ENCODE measurements around the gene MRC1.

MRC1 gene

GRCh38 chr10:17789396-17789795 lies 19.8 kb upstream of the MRC1 start:
- H3K4me1 ChIP-seq (ENCODE audit: control insufficient read depth, insufficient read depth, low read length) = no peaks in the 10 kb centered on the region
- POLR2A ChIA-PET = no interaction called here

GRCh38 chr10:17790651-17791050 lies 18.5 kb upstream of the MRC1 start:
- CTCF ChIA-PET = no interaction called here
- no peaks in the 10 kb centered on the region for H3K36me3 ChIP-seq (ENCODE audit: control insufficient read depth in 2 of 2, insufficient read depth in 1 of 2, low read length in 2 of 2)
- TF ChIP-seq, protein P1, sequence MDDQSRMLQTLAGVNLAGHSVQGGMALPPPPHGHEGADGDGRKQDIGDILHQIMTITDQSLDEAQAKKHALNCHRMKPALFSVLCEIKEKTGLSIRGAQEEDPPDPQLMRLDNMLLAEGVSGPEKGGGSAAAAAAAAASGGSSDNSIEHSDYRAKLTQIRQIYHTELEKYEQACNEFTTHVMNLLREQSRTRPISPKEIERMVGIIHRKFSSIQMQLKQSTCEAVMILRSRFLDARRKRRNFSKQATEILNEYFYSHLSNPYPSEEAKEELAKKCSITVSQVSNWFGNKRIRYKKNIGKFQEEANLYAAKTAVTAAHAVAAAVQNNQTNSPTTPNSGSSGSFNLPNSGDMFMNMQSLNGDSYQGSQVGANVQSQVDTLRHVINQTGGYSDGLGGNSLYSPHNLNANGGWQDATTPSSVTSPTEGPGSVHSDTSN (CRISPR knock-in tag; IDR thresholded peaks at IDR 0.05) = no peak
- TF ChIP-seq REPIN1 (tag by site-specific recombination; IDR thresholded peaks at IDR 0.05; ENCODE audit: low read depth) (no peak), KLF16 (tag by site-specific recombination; IDR thresholded peaks at IDR 0.05) (no peak), ZNF175 (tag by site-specific recombination; IDR thresholded peaks at IDR 0.05) (no peak), ZNF19 (tag by site-specific recombination; IDR thresholded peaks at IDR 0.05; ENCODE audit: low read depth) (no peak), ZNF121 (tag by site-specific recombination; IDR thresholded peaks at IDR 0.05) (no peak), ZSCAN16 (tag by site-specific recombination; IDR thresholded peaks at IDR 0.05) (no peak), ZNF202 (tag by site-specific recombination; IDR thresholded peaks at IDR 0.05; ENCODE audit: borderline replicate concordance) (no peak), ZNF16 (tag by site-specific recombination; IDR thresholded peaks at IDR 0.05; ENCODE audit: low read depth) (no peak), ZNF776 (tag by site-specific recombination; IDR thresholded peaks at IDR 0.05; ENCODE audit: borderline replicate concordance) (no peak), ZNF513 (tag by site-specific recombination; IDR thresholded peaks at IDR 0.05) (no peak), ZNF580 (tag by site-specific recombination; IDR thresholded peaks at IDR 0.05) (no peak), SCRT2 (tag by site-specific recombination; IDR thresholded peaks at IDR 0.05) (no peak), ZNF324 (tag by site-specific recombination; IDR thresholded peaks at IDR 0.05) (no peak), IKZF3 (tag by site-specific recombination; IDR thresholded peaks at IDR 0.05) (no peak), ZNF23 (tag by site-specific recombination; IDR thresholded peaks at IDR 0.05; ENCODE audit: borderline replicate concordance) (no peak)
- TF ChIP-seq, protein P2, sequence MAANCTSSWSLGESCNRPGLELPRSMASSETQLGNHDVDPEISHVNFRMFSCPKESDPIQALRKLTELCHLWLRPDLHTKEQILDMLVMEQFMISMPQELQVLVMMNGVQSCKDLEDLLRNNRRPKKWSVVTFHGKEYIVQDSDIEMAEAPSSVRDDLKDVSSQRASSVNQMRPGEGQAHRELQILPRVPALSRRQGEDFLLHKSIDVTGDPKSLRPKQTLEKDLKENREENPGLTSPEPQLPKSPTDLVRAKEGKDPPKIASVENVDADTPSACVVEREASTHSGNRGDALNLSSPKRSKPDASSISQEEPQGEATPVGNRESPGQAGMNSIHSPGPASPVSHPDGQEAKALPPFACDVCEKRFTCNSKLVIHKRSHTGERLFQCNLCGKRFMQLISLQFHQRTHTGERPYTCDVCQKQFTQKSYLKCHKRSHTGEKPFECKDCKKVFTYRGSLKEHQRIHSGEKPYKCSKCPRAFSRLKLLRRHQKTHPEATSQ (tag by site-specific recombination; IDR thresholded peaks at IDR 0.05) = no peak
- no peak overlapping the region for H3K4me3 ChIP-seq (ENCODE audit: low read depth, low read length)
- H3K27ac ChIP-seq (ENCODE audit: extremely low read depth, low read depth, low read length) = no peak overlapping the region
- H3K4me1 ChIP-seq (ENCODE audit: control insufficient read depth, insufficient read depth, low read length) = no peaks in the 10 kb centered on the region
- no peaks in the 10 kb centered on the region for H3K9me3 ChIP-seq (ENCODE audit: control insufficient read depth, insufficient read depth, low read depth, low read length)
- POLR2A ChIA-PET = no interaction called here

More at GRCh38 chr10:17789396-17789795, 19.8 kb upstream of the MRC1 start:
- CTCF ChIA-PET = interaction anchor here (0.9 kb wide), 1 partner anchor 9 kb away, joined by 3 read pairs; no protein-coding TSS in a partner anchor
- TF ChIP-seq ZNF394 (tag by site-specific recombination; IDR thresholded peaks at IDR 0.05; ENCODE audit: borderline replicate concordance) (no peak), ZFHX2 (tag by site-specific recombination; conservative IDR thresholded peaks at IDR 0.05) (no peak), ZNF223 (tag by site-specific recombination; IDR thresholded peaks at IDR 0.05) (no peak), ZNF664 (tag by site-specific recombination; IDR thresholded peaks at IDR 0.05) (no peak)
- TF ChIP-seq, protein P3, sequence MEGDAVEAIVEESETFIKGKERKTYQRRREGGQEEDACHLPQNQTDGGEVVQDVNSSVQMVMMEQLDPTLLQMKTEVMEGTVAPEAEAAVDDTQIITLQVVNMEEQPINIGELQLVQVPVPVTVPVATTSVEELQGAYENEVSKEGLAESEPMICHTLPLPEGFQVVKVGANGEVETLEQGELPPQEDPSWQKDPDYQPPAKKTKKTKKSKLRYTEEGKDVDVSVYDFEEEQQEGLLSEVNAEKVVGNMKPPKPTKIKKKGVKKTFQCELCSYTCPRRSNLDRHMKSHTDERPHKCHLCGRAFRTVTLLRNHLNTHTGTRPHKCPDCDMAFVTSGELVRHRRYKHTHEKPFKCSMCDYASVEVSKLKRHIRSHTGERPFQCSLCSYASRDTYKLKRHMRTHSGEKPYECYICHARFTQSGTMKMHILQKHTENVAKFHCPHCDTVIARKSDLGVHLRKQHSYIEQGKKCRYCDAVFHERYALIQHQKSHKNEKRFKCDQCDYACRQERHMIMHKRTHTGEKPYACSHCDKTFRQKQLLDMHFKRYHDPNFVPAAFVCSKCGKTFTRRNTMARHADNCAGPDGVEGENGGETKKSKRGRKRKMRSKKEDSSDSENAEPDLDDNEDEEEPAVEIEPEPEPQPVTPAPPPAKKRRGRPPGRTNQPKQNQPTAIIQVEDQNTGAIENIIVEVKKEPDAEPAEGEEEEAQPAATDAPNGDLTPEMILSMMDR (tag by site-specific recombination; IDR thresholded peaks at IDR 0.05) = no peak
- Histone ChIP-seq H3K9me3 (ENCODE audit: control insufficient read depth, insufficient read depth, low read depth, low read length) (no peaks in the 10 kb centered on the region), H3K36me3 (ENCODE audit: control insufficient read depth in 2 of 2, insufficient read depth in 1 of 2, low read length in 2 of 2) (no peaks in the 10 kb centered on the region), H3K4me3 (ENCODE audit: low read depth, low read length) (no peak overlapping the region), H3K27ac (ENCODE audit: extremely low read depth, low read depth, low read length) (no peak overlapping the region)

Data from HEK293 (cell line).